Stimulated activated naive B cell treated with anti-CD40 and anti-IgM and Interleukin-4, amounts not matched to agents 10 μg/mL and 1 μg/mL and 100 μg/mL, for 72 hours (primary cell): ENCODE data around the gene KLF4.
A peak's percentile ranks its signal among the peaks of the same experiment; 100 is the strongest.

ENCODE experiments used
- ATAC-seq, 2 donors: fragments of 150-1000 bp; cut with Tn5 transposase; replicated peaks; 2 replicates each; pipeline ENCODE4 v1.10.0; 2021; ENCODE audit warnings: moderate library complexity in 1 of 2
- DNase-seq: peaks from one replicate; pipeline ENCODE4 v3.0.0; 2021
- H3K27ac Mint-ChIP-seq: one replicate; pipeline ENCODE4 v1.8.0; 2022; ENCODE audit warnings: mild to moderate bottlenecking, mixed read lengths
- H3K27me3 Mint-ChIP-seq, 2 donors: one replicate each; pipeline ENCODE4 v1.8.0; 2022; ENCODE audit warnings: mixed read lengths in 2 of 2
- H3K36me3 Mint-ChIP-seq, 2 donors: one replicate each; pipeline ENCODE4 v1.8.0; 2022; ENCODE audit warnings: mixed read lengths in 2 of 2, mild to moderate bottlenecking in 1 of 2
- H3K4me1 Mint-ChIP-seq, 2 donors: one replicate each; pipeline ENCODE4 v1.8.0; 2022; ENCODE audit warnings: mixed read lengths in 2 of 2, mild to moderate bottlenecking in 1 of 2
- H3K4me3 Mint-ChIP-seq, 2 donors: one replicate each; pipeline ENCODE4 v1.8.0; 2022; ENCODE audit warnings: mild to moderate bottlenecking in 2 of 2, mixed read lengths in 2 of 2, moderate library complexity in 1 of 2
- H3K9me3 Mint-ChIP-seq, 2 donors: one replicate each; pipeline ENCODE4 v1.8.0; 2022; ENCODE audit warnings: mixed read lengths in 2 of 2, mild to moderate bottlenecking in 1 of 2

The KLF4 gene

DNA sequence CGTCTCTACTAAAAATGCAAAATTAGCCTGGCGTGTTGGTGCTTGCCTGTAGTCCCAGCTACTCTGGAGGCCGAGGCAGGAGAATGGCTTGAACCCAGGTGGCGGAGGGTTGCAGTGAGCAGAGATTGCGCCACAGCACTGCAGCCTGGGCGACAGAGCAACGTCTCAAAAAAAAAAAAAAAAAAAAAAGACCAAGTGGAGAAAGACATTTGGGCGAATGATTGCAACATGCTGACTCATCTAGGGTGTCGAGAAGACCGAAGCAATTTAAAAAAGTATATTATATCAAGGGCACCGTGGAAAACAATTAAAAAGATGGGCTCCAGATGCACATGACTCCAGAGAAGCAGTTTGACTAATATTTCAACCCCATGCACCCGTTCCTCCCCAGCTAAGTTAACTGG is 9.2 kb downstream of the KLF4 start:
- Mint-ChIP-seq H3K4me1 (no peaks in the 10 kb centered on the region), H3K27me3 (peaks cover 0 to 16% of the 10 kb centered on the region in 2 donors), H3K9me3 (no peaks in the 10 kb centered on the region), H3K36me3 (peaks cover 0 to 2% of the 10 kb centered on the region in 2 donors), H3K4me3 (no peak overlapping the region), H3K27ac (no peak overlapping the region)
- DNase-seq (no peak), ATAC-seq (no peak)

DNA sequence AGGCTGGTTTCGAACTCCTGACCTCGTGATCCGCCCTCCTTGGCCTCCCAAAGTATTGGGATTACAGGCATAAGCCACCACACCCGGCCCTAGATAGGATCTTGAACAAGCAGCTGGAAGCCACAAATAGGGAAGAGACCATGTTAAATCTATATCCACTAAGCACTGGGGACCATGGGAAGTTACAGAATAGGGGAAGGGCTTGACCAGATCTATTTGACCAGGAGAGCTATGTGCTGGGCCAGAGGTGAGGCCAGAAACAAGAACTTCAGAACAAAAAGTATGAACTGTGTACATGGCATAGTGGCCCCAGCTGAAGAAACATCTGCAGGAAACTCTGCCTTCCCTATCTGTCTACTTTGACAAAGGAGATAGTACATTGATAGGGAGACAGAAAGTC is 10.8 kb downstream of the KLF4 start:
- Mint-ChIP-seq H3K27ac (no peak overlapping the region), H3K27me3 (peaks cover 0 to 15% of the 10 kb centered on the region in 2 donors), H3K9me3 (no peaks in the 10 kb centered on the region), H3K36me3 (no peaks in the 10 kb centered on the region), H3K4me1 (no peaks in the 10 kb centered on the region), H3K4me3 (no peak overlapping the region)
- DNase-seq, result no peak
- ATAC-seq, result no peak

DNA sequence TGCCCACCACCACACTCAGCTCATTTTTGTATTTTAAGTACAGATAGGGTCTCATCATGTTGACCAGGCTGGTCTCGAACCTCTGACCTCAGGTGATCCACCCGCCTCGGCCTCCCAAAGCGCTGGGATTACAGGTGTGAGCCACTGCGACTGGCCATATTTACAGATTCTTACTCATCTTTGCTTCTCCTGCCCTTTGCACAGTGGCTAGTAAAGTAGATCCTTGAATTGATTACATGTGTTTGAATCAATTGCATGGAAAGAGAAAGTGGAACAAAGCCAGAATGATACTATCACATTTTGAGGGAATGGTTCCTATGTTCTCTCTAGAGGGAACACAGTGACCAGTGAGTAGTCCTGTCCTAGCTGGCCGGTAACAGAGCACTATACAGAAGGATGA is 15.4 kb downstream of the KLF4 start:
- DNase-seq (no peak), ATAC-seq (no peak)
- peaks cover 15 to 22% of the 10 kb centered on the region in 2 donors for H3K27me3 Mint-ChIP-seq
- H3K9me3 Mint-ChIP-seq, result no peaks in the 10 kb centered on the region
- H3K36me3 Mint-ChIP-seq, result no peaks in the 10 kb centered on the region
- no peaks in the 10 kb centered on the region for H3K4me1 Mint-ChIP-seq
- H3K4me3 Mint-ChIP-seq, result no peak overlapping the region
- H3K27ac Mint-ChIP-seq, result no peak overlapping the region

DNA sequence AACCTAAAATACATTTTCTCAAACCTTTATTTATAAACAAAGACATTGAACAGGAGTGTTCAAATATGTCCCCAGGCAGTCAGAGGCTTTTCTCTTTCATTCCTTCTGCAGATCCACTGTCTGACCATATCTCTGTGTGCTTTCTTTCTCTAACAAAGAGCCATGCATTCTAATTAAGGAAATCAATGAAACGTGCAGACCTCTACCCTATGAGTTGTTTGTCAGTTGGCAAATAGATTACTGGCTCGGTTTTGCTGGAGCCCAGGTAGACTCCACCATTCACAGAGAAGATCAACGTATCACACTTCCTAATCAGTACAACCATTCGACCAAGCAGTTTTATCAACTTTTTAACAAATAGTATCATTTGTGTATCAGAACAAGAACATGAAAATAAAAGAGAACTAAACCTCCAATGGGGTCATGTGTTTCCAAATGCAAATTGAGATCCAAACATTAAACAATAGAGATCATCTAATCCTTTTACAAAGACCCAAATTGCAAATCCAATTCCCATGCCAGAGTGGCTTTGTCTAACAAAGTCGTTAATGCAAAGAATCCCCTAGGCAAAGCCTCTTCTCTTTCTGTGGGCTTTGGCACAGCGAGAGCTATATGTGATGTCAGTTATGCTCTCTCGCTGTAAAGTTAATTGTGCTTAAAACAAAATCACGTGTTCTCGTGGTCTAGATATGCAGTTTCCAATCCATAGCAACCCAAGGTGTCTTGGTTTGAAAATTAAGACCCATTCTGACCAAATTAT is 16.8 kb downstream of the KLF4 start:
- no peak overlapping the region for H3K27ac Mint-ChIP-seq
- ATAC-seq, result no peak
- H3K27me3 Mint-ChIP-seq, result peaks cover 12 to 27% of the 10 kb centered on the region in 2 donors
- no peaks in the 10 kb centered on the region for H3K36me3 Mint-ChIP-seq
- H3K9me3 Mint-ChIP-seq, result no peaks in the 10 kb centered on the region
- H3K4me1 Mint-ChIP-seq, result no peaks in the 10 kb centered on the region
- H3K4me3 Mint-ChIP-seq, result no peak overlapping the region
- no peak for DNase-seq

DNA sequence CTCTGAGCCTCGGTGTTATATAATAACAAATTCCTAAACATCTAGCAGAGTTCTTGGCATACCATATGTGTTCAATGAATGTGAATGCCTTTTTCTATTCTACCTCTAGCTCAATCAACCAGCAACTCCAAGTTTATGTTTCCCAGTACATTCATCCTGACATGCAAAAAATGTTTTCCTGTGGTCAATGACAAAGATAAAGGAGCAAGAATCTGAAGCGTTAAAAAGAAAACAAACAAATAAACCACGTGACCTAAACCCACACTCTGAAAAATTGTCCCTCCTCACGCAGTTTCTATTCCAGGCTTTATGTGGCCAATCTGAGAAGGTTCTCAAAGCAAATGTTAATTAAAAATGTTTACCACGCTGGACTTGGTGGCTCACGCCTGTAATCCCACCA is 18.0 kb downstream of the KLF4 start:
- H3K4me1 Mint-ChIP-seq, result no peaks in the 10 kb centered on the region
- DNase-seq, result no peak
- no peaks in the 10 kb centered on the region for H3K9me3 Mint-ChIP-seq
- no peak for ATAC-seq
- no peak overlapping the region for H3K4me3 Mint-ChIP-seq
- peaks cover 16 to 39% of the 10 kb centered on the region in 2 donors for H3K27me3 Mint-ChIP-seq
- H3K36me3 Mint-ChIP-seq, result no peaks in the 10 kb centered on the region
- no peak overlapping the region for H3K27ac Mint-ChIP-seq

DNA sequence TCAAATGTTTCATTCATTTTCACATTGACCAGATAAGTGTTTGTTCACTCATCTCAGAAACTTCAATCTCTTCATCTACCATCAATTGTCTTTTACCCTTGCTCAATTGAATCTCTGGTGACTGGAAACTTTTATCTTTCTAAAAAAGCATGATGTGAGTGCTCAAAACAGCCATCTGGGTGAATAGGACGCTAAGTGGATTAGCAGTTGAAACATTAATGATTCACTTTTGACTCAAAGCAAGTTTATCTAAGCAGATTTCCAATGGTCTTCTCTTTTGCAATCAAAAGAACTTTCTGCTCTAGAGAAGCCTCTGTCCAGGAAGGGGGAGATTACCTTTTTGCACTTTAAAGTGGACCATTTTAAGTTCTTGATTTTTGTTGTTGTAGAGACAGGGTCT is 22.2 kb downstream of the KLF4 start:
- Mint-ChIP-seq H3K4me1 (peaks cover 2 to 11% of the 10 kb centered on the region in 2 donors), H3K27me3 (peaks cover 44 to 74% of the 10 kb centered on the region in 2 donors), H3K9me3 (no peaks in the 10 kb centered on the region), H3K4me3 (no peak overlapping the region), H3K27ac (no peak overlapping the region), H3K36me3 (no peaks in the 10 kb centered on the region)
- no peak for DNase-seq
- ATAC-seq, result no peak

DNA sequence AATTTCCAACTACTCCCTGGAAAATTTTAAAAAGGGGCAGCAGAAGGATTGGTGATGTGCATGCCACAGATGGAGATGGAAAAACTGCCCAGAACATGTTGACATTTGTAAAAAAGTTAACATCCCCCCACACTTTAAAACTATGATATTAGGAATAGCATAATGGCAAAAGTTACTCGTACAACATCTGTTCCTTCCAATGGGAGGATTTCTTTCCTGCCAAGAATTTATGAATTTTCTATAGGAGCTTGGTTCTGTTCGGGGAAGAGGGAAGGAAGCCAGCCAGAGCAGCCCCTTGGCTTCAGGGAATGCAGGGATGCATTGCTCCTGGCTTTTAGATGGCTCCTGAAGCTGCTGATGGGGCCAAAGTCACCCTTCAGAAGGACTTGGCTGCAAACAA is 22.7 kb downstream of the KLF4 start:
- Mint-ChIP-seq H3K27me3 (peaks cover 49 to 79% of the 10 kb centered on the region in 2 donors), H3K27ac (no peak overlapping the region), H3K4me1 (peaks cover 2 to 11% of the 10 kb centered on the region in 2 donors), H3K36me3 (no peaks in the 10 kb centered on the region), H3K4me3 (no peak overlapping the region), H3K9me3 (no peaks in the 10 kb centered on the region)
- DNase-seq (no peak), ATAC-seq (no peak)

DNA sequence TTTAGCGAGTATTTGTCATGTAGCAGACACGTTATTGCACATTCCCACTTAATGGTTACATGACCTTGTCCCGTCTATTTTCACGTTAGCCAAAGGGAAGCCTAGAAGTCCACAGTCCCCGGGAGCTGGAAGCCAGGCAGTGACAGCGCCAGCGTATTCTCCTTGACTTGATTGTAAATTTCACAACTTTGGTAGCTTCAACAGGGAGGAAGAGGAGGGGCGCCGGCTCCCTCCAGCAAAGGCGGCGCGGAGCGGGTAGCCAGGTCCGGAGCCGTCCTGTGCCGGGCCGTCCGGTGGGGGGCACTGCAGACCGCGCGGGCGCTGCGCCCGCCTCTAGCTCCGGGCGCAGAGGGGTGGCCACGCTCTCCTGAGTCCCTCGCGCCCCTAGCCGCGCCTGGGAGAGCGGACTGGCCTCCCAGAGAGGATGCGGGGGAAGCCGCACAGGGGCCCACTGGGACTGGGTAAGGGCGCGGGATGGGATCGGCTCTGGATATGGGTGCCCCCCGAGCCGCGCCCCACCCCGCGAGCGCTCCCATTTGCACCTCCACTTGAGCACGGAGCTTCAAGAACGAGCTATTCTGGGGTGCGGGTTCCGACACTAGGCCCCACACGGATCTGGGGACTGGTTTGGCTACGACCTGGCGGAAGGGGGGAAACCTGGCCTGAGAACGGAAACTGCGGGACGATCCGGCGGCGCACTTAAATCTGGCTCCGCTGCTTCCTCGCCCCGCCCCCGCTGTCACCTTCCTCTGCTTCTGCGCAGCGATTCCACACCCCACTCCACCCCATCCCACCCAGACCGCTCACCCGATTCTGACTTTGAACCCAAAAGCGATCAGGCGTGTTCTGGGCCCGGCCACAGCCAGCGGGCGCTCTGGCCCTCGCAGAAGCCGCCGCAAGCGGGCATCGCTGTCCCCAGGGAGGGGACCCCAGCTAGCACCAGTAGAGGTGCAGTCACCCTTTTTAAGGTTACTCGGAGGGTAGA is 23.8 kb downstream of the KLF4 start:
- H3K4me3 Mint-ChIP-seq, result peak overlapping the region; percentile 77 to 81
- H3K9me3 Mint-ChIP-seq, result no peaks in the 10 kb centered on the region
- H3K27me3 Mint-ChIP-seq, result peaks cover 42 to 77% of the 10 kb centered on the region in 2 donors
- DNase-seq, result peak; percentile 36
- peak; percentile 95 to 97 for ATAC-seq
- peak overlapping the region; percentile 39 for H3K27ac Mint-ChIP-seq
- peaks cover 2 to 11% of the 10 kb centered on the region in 2 donors for H3K4me1 Mint-ChIP-seq
- no peaks in the 10 kb centered on the region for H3K36me3 Mint-ChIP-seq

DNA sequence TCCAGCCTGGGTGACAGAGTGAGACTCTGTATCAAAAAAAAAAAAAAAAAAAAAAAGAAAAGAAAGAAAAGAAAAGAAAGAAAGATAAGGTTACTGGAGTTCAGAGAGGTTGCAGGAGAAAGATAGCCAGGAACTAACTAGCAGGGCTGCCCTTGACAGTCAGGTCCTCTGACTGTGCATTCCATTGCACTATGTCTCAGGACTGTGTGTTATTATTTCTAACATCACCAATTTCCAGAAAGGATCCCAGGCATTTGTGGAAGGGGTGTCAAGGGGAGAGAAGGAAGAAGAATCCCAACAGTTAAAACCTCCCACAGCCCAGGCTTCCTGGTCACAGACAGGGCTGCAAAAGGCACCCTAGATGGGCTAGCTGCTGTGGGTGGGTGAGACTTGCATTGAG is 25.1 kb downstream of the KLF4 start:
- ATAC-seq, result no peak
- no peaks in the 10 kb centered on the region for H3K9me3 Mint-ChIP-seq
- DNase-seq, result no peak
- H3K27ac Mint-ChIP-seq, result no peak overlapping the region
- H3K36me3 Mint-ChIP-seq, result no peaks in the 10 kb centered on the region
- peaks cover 2 to 11% of the 10 kb centered on the region in 2 donors for H3K4me1 Mint-ChIP-seq
- H3K27me3 Mint-ChIP-seq, result peaks cover 47 to 81% of the 10 kb centered on the region in 2 donors
- H3K4me3 Mint-ChIP-seq, result no peak overlapping the region

DNA sequence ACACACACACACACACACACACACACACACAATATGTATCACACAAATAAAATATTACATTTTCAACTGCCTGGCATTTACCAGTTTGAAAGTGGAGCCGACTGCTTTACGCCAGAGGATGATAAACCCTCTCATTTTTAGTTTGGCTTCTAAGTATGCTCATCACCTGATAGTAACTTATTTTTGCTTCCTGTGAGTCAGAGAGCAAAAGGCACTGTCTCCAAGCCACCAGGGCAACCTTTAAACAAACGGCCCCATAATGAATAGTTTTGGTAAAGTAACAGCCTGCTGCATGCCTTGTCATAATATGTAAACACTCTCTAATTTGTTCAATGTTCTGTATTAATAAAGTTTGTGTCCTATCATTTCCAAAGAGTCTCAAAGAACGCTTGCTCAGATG is 26.9 kb downstream of the KLF4 start:
- DNase-seq (no peak), ATAC-seq (no peak)
- Mint-ChIP-seq H3K27ac (no peak overlapping the region), H3K4me1 (peaks cover 2 to 11% of the 10 kb centered on the region in 2 donors), H3K4me3 (no peak overlapping the region), H3K9me3 (no peaks in the 10 kb centered on the region), H3K36me3 (no peaks in the 10 kb centered on the region), H3K27me3 (peaks cover 47 to 65% of the 10 kb centered on the region in 2 donors)

DNA sequence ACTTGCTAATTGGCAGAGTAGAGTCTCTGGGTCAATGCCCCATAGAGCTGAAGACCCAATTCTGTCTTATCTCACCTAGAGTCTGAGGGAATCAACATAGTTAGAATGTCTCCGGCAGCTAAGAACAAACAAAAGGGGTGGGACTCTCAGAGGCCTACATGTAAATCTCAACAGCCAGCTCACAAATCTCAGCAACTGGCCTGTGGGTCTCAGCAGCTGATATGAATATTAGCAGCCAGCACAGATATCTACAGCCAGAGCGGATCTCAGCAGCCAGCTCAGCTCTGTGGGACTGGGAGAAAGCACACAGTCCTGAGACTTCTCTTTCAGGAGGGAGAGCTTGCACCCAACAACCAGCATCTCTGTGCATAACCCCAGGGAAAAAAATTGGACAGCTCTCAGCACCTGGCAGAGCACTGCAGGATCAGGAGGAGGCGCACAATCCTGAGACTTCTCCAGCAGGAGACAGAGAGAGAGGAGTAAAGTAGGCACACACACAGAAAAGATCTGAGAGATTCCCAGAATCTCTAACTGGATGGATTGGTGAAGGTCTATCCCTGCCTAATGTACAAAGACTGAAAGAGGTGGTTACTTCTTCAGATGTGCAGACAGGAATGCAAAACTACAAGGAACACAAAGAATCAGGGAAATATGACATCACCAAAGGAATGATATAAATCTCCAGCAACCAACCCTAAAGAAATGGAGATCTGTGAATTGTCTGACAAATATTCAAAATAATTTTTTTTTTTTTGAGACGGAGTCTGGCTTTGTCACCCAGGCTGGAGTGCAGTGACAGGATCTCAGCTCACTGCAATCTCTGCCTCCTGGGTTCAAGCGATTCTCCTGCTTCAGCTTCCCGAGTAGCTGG is 29.2 kb downstream of the KLF4 start:
- Mint-ChIP-seq H3K36me3 (no peaks in the 10 kb centered on the region), H3K27ac (no peak overlapping the region), H3K9me3 (no peaks in the 10 kb centered on the region), H3K4me3 (no peak overlapping the region), H3K4me1 (peaks cover under 1 to 9% of the 10 kb centered on the region in 2 donors), H3K27me3 (peaks cover 33 to 51% of the 10 kb centered on the region in 2 donors)
- ATAC-seq (no peak), DNase-seq (no peak)

DNA sequence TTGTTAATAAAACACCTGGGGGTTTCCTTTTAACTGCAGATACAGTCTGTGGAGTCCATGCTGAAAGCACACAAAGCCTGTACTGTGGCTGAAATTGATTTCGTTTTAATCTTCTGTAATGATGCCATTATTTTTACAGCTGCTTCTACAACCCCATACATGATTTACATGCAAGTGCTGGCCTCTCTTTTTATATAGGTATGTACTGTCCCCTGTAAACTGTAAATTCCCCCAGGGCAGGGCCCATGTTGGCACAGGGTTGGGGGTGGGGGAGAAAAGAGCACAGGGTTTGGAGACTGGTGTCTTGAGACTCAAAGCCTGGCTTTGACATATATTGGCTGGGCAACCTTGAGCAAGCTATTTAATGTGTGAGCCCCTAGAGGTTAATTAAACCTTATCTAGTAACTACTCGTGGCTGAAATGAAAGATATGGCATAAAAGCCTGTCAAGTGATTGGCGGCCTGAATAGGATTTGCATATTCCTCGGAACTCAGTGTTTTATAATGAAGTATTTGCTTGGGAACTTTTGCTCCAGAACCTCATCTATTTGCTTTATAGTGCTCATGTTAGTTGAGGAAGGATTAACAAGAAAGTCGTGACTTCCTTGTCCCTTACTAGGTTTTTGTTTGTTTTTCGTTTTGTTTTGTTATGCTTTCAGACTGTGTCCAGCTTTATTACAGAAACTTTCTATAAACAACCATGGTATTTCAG is 34.0 kb downstream of the KLF4 start:
- H3K9me3 Mint-ChIP-seq, result no peaks in the 10 kb centered on the region
- DNase-seq (no peak), ATAC-seq (no peak)
- H3K27me3 Mint-ChIP-seq, result peaks cover 19 to 32% of the 10 kb centered on the region in 2 donors
- H3K4me3 Mint-ChIP-seq, result no peak overlapping the region
- H3K4me1 Mint-ChIP-seq, result no peaks in the 10 kb centered on the region
- H3K27ac Mint-ChIP-seq, result no peak overlapping the region
- H3K36me3 Mint-ChIP-seq, result no peaks in the 10 kb centered on the region

DNA sequence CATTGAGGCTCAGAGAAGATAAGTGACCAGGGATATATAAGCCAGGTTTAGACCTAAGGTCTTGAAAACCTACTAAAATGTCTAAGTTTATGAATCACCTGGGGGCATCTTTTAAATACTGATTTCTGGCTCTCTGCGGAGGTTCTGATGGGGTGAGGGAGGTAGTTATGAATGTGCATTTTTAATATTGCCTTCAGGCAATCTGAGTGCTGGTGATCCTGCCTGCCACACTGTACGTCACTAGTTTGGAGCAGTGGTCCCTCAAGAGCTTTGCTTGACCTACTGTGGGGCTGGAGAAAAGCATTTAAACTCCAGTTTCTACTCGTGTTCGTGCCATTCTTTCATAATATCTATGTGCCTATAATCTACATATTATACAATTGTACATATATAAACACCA is 36.1 kb downstream of the KLF4 start:
- no peak overlapping the region for H3K4me3 Mint-ChIP-seq
- DNase-seq, result no peak
- ATAC-seq, result no peak
- H3K27ac Mint-ChIP-seq, result no peak overlapping the region
- no peaks in the 10 kb centered on the region for H3K4me1 Mint-ChIP-seq
- peaks cover 15 to 32% of the 10 kb centered on the region in 2 donors for H3K27me3 Mint-ChIP-seq
- no peaks in the 10 kb centered on the region for H3K36me3 Mint-ChIP-seq
- no peaks in the 10 kb centered on the region for H3K9me3 Mint-ChIP-seq
